AG09309 (cell line): ENCODE results near the gene LLGL2.

Experiments used
- DNase-seq: peaks from one replicate; pipeline ENCODE4 v3.0.0-alpha.2; 2010; ENCODE audit warnings: low read depth
- H3K4me3 ChIP-seq: 2 replicates; pipeline ENCODE4 v1.5.1; 2011; ENCODE audit warnings: mild to moderate bottlenecking, low read depth, low read length, moderate library complexity; ENCODE audit not compliant: control insufficient read depth
- CTCF ChIP-seq: IDR thresholded peaks from 2 replicates; pipeline ENCODE4 v1.5.1; 2011; ENCODE audit warnings: mild to moderate bottlenecking, low read depth, low read length, inconsistent platforms; ENCODE audit not compliant: insufficient read depth, control insufficient read depth; ENCODE audit errors: missing control alignments

LLGL2 gene

GRCh38 chr17:75605790-75606189 is 80.3 kb downstream of the LLGL2 start:
- no peak overlapping the region for H3K4me3 ChIP-seq
- no peak for TF ChIP-seq CTCF
- no peak for DNase-seq

GRCh38 chr17:75607086-75607485 is 81.6 kb downstream of the LLGL2 start:
- no peak for DNase-seq
- TF ChIP-seq CTCF: no peak
- H3K4me3 ChIP-seq: no peak overlapping the region

- H3K4me3 ChIP-seq: no peak overlapping the region
- DNase-seq: no peak
Observed at GRCh38 chr17:75610103-75610984, 84.8 kb downstream of the LLGL2 start.

DNA sequence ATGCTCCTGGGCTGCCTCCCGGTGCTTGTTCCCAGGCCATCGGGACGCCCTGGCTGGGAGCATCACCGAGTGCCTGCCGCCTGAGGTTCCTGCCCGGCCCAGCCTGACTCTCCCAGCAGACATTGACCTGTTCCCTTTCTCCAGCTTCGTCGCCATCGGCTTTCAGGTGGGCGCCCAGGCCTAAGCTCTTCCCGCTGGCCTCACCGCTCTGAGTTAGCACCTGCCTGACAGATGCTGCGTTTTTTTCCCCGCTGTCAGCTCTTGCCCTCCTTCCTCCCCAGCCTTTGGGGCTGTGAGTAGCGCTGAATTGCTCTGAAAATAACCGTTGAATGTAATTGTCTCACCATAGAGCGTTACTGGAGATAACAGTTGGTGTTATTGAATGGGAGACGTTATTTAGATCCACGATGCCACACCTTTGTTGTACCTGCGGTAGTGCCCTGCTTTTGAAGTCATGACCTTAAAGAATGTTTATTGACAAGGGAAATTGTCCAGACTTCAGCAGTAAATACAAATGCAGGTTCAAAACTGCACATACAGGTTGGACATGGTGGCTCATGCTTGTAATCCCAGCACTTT is 86.4 kb downstream of the LLGL2 start:
- TF ChIP-seq CTCF: no peak
- H3K4me3 ChIP-seq: no peak overlapping the region
- DNase-seq: no peak

More at GRCh38 chr17:75610103-75610984, 84.8 kb downstream of the LLGL2 start:
- TF ChIP-seq CTCF: no peak

- no peak overlapping the region for H3K4me3 ChIP-seq
- no peak for DNase-seq
- TF ChIP-seq CTCF: no peak
Observed at GRCh38 chr17:75612906-75613626, 87.6 kb downstream of the LLGL2 start.

DNA sequence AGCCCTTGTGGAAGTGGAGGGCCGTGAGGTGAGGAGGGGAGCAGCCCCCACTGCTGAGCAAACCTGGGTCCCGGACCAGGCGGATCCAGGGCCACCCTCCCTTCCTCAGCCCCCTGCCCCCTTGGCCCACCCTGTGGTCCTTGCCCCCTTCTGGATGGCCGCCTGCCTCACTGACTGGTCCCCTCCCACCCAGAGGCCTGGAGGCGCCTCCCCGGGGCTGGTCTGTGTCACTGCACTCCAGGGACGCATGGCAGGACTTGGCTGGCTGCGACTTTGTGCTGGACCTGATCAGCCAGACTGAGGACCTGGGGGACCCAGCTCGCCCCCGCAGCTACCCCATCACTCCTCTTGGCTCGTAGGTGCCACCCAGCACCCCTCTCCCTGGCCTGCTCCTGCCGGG is 88.5 kb downstream of the LLGL2 start:
- no peak for DNase-seq
- TF ChIP-seq CTCF: no peak
- no peak overlapping the region for H3K4me3 ChIP-seq
